HG02970 (cell line): ENCODE data around the gene AZU1.

Experiments
- ATAC-seq: cut with Tn5 transposase; IDR thresholded peaks from one replicate; pipeline ENCODE4 v1.9.1; 2021; ENCODE audit warnings: mild to moderate bottlenecking, moderate library complexity, moderate number of reproducible peaks; ENCODE audit not compliant: unreplicated experiment, low FRiP score

The AZU1 gene, protein sequence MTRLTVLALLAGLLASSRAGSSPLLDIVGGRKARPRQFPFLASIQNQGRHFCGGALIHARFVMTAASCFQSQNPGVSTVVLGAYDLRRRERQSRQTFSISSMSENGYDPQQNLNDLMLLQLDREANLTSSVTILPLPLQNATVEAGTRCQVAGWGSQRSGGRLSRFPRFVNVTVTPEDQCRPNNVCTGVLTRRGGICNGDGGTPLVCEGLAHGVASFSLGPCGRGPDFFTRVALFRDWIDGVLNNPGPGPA

DNA sequence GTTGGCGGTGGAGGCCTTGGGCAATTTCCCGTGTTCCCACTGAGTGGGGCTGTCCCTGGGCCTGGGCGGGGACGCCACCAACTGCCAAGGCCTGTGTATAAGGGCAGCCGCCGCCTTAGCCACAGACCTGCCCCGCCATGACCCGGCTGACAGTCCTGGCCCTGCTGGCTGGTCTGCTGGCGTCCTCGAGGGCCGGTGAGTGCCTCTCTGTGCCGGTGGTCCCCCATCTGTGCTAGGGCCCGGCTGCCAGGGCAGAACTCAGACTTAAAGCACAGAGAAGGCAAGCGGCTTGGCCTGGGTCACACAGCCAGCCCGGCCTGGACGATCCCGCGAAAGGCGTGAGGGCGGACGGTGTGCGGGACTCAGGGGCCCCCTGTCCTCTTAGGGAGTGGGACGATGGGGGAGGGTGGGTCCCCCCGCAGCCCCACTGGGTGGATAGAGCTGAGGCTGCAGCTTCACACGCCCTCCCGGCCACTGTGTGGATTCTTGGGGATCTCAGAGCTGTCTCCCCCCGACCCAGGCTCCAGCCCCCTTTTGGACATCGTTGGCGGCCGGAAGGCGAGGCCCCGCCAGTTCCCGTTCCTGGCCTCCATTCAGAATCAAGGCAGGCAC, at the start of gene AZU1:
Gene AZU1 (plus strand): TSS at position 128 of the 612 bp plus-strand sequence. CDS start 10 bp downstream, at position 138.
- ATAC-seq: no peak

DNA sequence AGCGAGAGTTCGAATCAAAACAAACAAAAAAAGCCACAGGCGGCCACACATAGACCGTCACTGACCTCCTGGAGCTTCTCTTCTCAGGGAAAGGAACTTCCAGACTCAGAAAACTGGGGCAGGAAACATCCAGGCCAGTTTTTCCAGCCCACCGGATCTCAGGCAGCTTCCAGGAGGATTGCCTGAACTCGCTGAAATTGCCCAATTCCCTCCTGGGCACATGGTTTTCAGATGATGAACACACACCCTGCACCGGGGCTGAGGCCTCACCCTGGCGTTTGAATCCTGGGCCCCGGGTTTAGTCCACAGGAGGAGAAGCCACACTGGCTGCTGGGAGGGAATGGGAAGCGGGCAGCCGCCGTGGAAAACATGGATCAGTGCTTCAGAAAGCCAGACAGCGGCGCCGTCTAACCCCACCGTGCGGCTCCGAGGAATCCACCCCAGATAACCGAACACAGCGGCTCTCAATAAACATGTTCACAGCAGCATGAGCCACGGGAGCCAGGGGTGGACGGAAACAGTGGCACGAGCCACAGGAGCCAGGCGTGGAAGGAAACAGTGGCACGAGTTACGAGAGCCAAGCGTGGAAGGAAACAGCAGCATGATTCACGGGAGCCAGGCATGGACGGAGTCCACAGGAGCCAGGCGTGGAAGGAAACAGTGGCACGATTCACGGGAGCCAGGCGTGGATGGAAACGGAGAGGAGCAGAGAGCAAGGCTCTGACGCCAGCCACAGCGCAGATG, 48.6 kb upstream of the AZU1 start:
- ATAC-seq: no peak

DNA sequence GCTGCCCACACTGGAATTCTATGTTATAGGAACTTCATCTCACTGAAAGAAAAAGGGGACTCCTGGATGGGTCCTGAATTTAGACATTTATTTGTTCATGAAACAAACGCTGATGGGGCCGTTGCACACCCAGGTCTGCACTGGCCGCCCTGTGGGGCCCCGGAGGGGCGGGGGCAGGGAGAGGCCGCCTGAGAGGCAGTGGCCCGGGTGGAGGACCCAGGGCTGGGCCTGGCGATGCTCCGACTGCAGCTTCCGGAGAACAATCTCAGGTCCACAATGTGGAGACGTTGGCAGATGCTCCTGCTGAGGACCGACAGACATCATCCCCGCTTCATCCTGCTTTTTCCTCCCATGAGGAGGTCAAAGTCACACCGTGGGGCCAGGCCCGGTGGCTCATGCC, 46.7 kb upstream of the AZU1 start:
- no peak for ATAC-seq

DNA sequence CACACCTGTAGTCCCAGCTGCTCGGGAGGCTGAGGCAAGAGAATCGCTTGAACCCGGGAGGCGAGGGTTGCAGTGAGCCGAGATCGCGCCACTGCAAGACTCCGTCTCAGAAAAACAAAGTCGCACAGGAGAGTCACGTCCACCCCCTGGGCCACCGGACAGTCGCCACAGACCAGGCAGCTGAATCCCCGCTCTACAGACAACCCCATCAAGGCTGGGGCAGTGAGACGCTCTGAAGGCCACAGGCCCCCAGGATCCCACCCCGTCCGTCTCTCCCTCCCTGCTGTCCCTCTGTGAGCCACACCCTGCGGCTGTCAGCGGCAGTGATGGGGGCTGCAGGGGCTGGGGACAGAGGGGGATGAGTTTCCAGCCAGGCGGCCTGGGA, 45.8 kb upstream of the AZU1 start:
- no peak for ATAC-seq

DNA sequence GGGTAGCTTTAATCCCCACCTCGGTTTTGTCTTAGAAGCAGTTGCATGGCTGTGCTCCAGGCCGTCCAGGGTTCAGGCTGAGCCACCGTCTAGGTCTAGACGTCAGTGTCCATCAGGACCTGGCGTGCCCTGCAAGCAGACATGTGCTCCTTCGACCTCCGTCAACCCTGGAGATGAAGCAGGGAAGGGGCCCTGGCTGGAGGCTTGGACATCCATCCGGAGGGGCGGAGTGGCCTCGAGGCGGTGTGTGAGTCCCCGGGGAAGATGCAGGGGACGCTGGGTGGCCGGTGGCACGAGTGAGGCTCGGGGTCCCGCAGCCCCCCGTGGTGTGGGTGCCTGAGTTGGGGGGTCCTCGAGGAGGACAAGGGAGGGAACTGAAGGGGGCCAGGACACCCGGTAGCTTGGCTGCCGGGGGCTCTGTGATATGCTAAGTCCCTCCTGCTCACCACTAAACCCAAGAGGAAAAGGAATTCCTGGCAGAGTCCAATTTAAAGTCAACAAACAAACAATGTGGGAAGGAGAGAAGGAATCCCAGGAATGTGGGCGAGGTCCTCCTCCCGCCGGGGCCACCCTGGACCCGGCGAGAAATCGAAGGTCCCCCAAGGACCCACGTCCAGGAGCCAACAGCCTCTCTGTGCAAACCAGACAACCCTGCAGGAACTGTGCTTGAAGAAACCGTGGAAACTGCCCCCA, 45.3 kb upstream of the AZU1 start:
- ATAC-seq: no peak

DNA sequence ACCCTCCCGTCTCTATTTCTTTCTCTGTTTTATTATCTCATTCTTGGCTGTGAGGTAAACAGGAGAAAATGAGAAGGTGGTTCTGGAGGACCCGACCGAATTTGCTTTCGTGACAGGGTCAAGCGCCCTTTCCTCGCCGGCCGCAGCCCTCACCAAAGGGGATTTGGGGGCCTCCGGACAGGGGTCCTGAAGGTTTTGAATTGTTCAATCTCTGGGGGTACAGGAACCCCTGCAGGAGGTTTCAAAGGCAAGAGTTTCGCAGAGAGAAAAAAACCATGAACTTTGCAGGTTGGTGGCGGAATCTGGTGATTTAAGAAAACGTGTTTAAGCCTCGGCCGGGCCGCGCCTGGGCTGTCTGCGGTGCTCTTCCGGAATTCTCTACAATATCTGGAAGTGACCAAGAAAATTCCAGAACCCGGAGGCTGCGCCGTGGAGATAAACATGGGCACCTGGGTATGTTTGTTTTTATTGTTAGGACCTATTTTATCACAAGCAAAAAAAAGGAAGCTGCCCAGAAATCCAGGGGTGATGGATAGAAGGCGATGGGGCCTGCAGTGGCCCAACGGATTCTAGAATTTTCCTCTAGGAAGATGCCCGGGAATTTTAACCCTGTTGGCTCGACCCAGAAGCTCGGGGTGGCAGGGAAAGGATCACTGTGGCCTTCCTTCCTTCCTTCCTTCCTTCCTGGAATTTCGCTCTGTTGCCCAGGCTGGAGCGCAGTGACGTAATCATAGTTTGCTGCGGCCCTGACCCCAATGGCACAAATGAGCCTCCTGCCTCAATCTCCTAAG, 44.6 kb upstream of the AZU1 start:
- ATAC-seq: no peak

DNA sequence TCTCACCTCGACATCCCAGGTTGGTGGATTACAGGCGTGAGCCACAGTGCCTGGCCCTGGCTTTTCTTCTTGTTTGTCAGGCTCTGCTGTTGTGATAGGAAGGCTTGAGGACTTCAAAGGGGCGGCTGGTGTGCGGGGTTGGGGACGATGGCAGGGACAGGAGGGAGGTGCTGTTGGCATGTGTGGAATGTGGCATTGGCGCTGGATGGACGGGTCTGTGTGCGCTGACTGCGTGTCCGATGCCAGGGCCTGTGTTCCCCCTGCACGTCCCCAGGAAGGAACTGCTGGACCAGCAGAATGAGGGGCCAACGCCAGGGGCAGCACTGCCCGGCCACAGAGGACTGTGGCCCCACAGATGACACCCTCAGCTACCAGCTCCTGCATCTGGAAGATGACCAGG, 43.1 kb upstream of the AZU1 start:
- ATAC-seq: no peak

DNA sequence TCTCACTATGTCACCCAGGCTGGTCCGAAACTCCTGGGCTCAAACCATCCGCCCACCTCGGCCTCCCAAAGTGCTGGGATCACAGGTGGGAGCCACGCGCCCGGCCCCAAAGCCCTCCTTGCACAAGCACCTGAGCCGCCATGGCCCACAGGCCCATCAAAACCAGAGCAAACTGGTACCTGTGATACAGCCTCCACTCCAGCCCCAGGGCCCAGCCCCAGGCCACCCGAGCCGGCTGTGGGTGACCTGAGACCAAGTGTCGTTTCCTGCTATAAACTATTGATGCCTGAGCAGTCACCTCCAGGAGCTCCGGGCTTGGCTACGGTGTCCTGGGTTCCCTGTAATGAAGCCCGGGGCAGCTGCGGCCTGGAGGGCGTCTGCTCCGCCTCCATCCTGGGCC, 40.1 kb upstream of the AZU1 start:
- ATAC-seq: no peak

DNA sequence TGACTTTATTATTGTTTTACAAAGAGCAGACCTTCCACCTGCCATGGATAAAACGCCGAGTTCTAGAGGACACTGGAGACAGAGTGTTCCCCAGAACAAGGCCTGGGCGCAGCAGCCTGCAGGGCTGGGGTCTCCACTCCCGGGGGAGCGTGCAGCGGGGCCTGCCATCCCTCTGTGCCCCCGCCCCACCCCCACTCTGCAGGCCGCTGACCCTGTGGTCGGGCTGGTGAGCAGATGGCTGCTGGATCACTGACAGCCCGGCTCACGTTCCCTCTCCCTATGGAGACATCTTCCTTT, 39.0 kb upstream of the AZU1 start:
- ATAC-seq: no peak

DNA sequence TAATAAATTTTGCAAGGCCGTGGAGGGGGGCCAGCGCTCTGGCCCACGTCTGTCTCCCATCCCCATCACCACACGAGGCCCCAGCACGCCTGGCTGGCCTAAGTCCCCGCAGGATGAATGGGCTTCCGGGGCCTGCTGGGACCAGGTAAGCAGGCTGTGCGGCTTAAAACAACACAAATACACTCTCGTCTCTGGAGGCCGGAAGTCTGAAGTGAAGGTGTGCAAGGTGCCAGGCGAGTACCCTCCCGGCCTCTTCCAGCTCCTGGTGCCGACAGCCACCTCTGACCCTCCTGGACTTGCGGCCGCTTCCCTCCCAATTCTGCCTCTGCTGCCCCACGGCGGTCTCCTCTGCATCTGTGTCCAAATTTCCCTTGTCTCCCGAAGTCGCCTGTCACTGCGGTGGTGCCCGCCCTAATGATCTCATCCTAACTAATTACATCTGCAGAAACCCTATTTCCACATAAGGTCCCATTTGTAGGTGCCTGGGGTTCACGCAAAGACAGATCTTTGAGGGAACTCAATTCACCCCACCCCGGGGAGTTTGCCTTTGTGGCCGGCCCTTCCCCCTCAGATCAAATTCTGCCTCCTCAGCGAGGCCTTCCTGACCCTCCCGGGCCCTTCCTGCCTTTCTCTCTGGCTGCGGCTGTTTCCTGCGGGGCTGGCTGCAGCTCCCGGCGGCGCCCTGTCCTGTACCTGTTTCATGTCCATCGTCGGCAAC, 38.5 kb upstream of the AZU1 start:
- ATAC-seq: no peak

DNA sequence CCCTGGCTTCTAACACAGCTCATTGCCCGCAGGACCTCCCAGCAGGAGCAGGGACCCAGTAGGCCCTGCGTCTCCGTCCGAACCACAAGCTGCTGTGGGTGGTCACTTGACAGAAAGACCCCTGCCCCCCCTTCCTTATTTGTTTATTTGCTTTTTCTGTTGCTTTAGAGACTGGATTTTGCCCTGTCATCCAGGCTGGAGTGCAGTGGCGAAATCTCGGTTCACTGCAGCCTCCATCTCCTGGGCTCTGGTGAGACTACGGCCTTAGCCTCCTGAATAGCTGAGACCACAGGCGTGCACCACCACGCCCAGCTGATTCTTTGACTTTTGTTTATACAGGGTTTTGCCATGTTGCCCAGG, 38.0 kb upstream of the AZU1 start:
- no peak for ATAC-seq

DNA sequence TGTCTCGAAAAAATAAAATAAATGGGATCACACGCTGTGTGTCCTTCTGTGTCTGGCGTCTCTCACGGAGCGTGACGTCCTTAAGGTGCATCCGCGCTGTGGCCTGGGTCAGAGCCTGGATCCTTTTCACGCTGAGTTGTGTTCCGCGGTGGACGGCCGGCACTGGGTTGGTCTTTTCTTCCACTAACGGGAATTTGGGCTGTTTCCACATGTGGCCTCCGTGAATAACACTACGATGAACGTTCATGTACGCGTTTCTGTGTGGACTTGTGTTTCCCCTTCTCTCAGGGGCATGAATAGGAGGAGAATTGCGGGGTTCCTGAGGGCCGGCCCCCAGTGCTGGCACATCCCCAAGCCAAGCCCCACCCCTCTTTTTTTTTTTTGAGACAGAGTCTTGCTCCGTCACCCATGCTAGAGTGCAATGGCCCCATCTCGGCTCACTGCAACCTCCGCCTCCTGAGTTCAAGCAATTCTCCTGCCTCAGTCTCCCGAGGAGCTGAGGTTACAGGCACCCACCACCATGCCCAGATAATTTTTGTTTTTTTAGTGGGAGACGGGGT, 36.5 kb upstream of the AZU1 start:
- no peak for ATAC-seq

DNA sequence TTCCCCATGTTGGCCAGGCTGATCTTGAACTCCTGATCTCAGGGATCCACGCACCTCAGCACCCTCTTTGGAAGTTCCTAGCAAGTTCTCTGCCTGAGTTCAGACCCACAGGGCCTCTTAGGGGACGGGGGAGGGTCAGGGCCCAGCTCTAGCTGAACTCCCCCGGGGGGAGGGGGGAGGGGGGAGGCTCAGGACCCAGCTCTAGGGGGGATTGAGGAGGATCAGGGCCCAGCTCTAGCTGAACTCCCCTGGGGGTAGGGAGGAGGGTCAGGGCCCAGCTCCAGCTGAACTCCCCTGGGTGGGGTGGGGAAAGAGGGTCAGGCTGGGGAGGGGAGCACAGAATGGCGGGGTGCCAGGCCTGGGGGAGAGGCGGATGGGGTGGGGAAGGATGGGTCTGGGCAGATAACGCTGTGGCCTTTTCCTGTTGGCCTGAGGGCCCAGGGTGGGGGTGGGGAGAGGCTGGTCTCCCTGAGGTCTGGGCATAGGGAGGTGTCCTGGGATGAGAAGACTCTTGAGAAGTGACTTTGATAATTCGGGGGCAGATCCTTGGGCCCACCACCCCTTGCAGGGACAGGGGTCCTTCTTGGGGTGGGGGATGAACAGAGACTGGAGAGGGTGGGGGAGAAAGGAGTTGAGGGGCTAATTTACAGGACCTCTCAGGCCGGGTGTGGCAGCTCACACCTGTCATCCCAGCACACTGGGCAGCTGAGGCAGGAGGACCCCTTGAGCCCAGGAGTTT, 35.9 kb upstream of the AZU1 start:
- ATAC-seq: no peak

DNA sequence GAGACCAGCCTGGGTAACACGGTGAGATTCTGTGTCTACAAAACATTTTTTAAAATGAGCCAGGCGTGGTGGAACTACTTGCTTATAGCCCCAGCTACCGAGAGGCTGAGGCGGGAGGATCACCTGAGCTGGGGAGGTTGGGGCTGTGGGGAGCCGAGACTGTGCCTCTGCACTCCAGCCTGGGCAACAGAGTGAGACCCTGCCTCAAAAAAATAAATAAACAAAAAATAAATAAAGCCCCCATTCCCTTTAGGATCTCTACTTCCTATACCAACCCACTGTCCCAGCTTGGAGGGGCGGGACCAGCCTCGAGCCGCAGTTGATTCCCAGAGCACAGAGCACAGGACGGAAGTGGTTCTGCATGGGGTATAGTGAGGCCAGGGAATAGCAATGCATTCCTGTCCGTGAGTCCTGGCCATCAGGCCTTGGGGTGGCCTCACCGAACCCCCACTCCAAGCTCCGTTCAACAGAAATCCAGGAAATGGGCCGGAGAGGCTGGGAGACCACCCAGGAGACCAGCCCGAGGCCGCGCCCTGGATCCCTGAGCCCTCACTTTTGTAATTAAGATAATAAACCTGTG, 35.2 kb upstream of the AZU1 start:
- ATAC-seq: no peak

DNA sequence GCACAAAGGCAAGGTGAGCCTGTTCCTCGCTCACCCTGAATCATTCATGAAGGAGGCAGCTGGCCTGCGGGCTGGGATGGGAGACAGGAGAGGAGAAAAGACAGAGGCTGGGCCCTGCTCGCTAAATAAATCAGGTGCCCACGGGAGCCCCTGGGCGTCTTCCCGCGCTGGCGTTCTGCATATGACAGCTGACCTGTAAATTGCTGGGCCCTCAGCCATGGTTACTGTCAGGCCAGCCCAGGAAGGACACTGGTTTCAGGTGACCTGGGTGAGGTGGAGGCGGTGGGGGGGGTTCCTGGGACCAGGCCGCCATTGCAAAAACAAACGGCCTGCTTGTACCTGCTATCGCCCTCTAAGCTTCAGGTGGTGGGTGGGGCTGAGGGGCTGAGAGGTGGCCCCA, 33.8 kb upstream of the AZU1 start:
- ATAC-seq: no peak

DNA sequence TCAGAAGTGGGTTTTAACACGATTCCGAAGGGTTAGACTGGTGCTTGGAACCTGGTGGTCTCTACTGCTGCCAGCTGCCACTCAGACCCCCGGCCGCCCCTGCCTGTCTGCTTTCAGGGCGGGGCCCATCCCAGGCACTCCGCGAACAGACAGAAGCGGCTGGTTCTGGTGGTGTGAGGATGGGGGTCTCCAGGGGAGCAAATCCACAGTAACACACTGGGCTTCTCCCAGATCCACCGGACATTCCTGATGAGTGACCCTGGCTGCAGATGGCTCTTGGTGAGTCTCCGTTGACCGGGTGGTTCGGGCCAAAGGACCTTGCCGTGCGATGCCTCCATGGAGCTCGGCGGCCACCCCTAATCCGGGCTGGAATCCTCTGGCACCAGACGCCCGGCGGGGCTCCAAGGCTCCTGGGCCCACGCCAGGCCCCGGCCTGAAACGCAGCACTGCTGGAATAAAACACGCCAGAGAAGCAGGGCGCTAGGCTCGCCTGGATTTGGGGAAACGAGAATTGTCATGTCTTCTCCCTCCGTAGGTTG, 32.5 kb upstream of the AZU1 start:
- no peak for ATAC-seq

DNA sequence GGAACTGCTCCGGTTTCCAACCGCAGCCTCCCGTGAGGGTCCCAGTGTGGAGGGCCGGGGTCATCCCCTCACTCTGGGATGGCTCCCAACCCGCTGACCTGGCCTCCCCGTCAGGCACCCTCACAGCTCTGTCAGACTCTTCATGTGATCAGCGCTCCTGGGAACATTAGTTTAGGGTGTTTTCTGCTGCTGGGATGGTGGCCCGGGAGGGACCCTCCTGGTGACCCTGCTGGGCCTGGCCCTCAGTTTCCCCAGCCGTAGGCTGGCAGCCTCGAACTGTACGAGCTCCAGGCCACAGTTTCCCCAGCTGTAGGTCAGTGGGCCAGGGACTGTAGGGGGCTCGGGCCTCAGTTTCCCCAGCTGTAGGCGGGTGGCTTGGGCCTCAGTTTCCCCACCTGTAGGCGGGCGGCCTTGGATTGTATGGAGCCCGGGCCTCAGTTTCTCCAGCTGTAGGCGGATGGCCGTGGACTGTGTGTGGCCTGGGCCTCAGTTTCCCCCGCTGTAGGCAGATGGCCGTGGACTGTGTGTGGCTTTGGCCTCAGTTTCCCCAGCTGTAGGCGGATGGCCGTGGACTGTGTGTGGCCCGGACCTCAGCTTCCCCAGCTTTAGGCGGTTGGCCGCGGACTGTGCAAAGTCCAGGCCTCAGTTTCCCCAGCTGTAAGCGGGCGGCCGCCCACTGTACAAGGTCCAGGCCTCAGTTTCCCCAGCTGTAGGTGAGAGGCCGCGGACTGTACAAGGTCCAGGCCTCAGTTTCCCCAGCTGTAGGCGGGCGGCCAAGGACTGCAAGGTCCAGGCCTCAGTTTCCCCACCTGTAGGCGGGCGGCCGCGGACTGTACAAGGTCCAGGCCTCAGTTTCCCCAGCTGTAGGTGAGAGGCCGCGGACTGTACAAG, 31.7 kb upstream of the AZU1 start:
- ATAC-seq: no peak
